GM23338 (cell line): ENCODE results near the gene DCPS. TPM values are rescaled to one million over a fixed set of nuclear protein-coding genes. Genes with fewer than 3 reads are reported as not detected.

Experiments
- ATAC-seq: fragments of 200-7000 bp; cut with Tn5 transposase; 3 replicates; pipeline ENCODE4 v1.9.1; 2020
- DNase-seq: peaks from one replicate; pipeline ENCODE4 v3.0.0-alpha.2; 2015; ENCODE audit warnings: low spot score
- H2AFZ ChIP-seq: fragments of 200-600 bp; sonication (generic); 2 replicates; pipeline ENCODE4 v1.8.0; 2016; ENCODE audit warnings: antibody characterized with exemption, mild to moderate bottlenecking, moderate library complexity
- H3F3A ChIP-seq: fragments of 200-600 bp; sonication (generic); replicated peaks from 2 replicates; pipeline ENCODE4 v1.8.0; 2017; ENCODE audit warnings: antibody characterized with exemption, mixed run types, low read depth
- H3K27ac ChIP-seq: fragments of 200-600 bp; sonication (generic); 2 replicates; pipeline ENCODE4 v1.6.1; 2016; ENCODE audit warnings: low read depth
- H3K27me3 ChIP-seq: fragments of 200-600 bp; sonication (generic); 2 replicates; pipeline ENCODE4 v1.8.0; 2016; ENCODE audit warnings: mild to moderate bottlenecking, mixed run types, moderate library complexity; ENCODE audit not compliant: insufficient read depth
- H3K36me3 ChIP-seq: fragments of 200-600 bp; sonication (generic); 2 replicates; pipeline ENCODE4 v1.8.0; 2016; ENCODE audit warnings: mild to moderate bottlenecking; ENCODE audit not compliant: insufficient read depth
- H3K4me1 ChIP-seq: fragments of 200-600 bp; sonication (generic); 2 replicates; pipeline ENCODE4 v1.8.0; 2016; ENCODE audit warnings: mild to moderate bottlenecking, moderate library complexity; ENCODE audit not compliant: insufficient read depth
- H3K4me2 ChIP-seq: fragments of 200-600 bp; sonication (generic); 2 replicates; pipeline ENCODE4 v1.7.1; 2017; ENCODE audit warnings: mixed run types
- H3K4me3 ChIP-seq: fragments of 200-600 bp; sonication (generic); 2 replicates; pipeline ENCODE4 v1.6.1; 2016; ENCODE audit warnings: mixed run types
- H3K79me2 ChIP-seq: fragments of 200-600 bp; sonication (generic); replicated peaks from 2 replicates; pipeline ENCODE4 v1.8.0; 2017; ENCODE audit warnings: mild to moderate bottlenecking; ENCODE audit not compliant: insufficient read depth
- H3K9me2 ChIP-seq: fragments of 200-600 bp; sonication (generic); 2 replicates; pipeline ENCODE4 v1.8.0; 2017; ENCODE audit not compliant: insufficient read depth
- H4K20me1 ChIP-seq: fragments of 200-600 bp; sonication (generic); replicated peaks from 2 replicates; pipeline ENCODE4 v1.8.0; 2017; ENCODE audit warnings: mild to moderate bottlenecking; ENCODE audit not compliant: insufficient read depth
- H3K27ac Mint-ChIP-seq: 2 replicates; pipeline ENCODE4 v1.8.0; 2020; ENCODE audit warnings: inconsistent platforms, mild to moderate bottlenecking, moderate library complexity, mixed read lengths
- H3K27me3 Mint-ChIP-seq: 3 replicates; pipeline ENCODE4 v1.8.0; 2022; ENCODE audit warnings: low read depth, mild to moderate bottlenecking, moderate library complexity, mixed read lengths, inconsistent platforms; ENCODE audit not compliant: insufficient read depth, poor library complexity
- H3K36me3 Mint-ChIP-seq: 3 replicates; pipeline ENCODE4 v1.8.0; 2021; ENCODE audit warnings: low read depth, mild to moderate bottlenecking, inconsistent platforms, moderate library complexity, mixed read lengths
- H3K4me1 Mint-ChIP-seq: 3 replicates; pipeline ENCODE4 v1.8.0; 2020; ENCODE audit warnings: mild to moderate bottlenecking, inconsistent platforms, mixed read lengths
- H3K4me3 Mint-ChIP-seq: 3 replicates; pipeline ENCODE4 v1.8.0; 2021; ENCODE audit warnings: moderate library complexity, mild to moderate bottlenecking, inconsistent platforms, mixed read lengths
- H3K9me3 Mint-ChIP-seq: 3 replicates; pipeline ENCODE4 v1.8.0; 2020; ENCODE audit warnings: moderate library complexity, mild to moderate bottlenecking, inconsistent platforms, mixed read lengths
- CREB1 ChIP-seq: fragments of 250-450 bp; sonication (Bioruptor Pico); IDR thresholded peaks from 2 replicates; pipeline ENCODE4 v1.5.0; 2020; ENCODE audit warnings: low read depth, mild to moderate bottlenecking, moderate library complexity
- CTCF ChIP-seq, 2 experiments: fragments of 200-600 bp in 1 of 2; sonication (generic) in 1 of 2; conservative IDR thresholded peaks; 2 replicates each; pipeline versions ENCODE4 v1.5.1 to v1.6.1; 2016 to 2017; ENCODE audit warnings: antibody characterized with exemption in 2 of 2, low read depth in 2 of 2, mild to moderate bottlenecking in 2 of 2, moderate library complexity in 1 of 2
- ETS1 ChIP-seq: IDR thresholded peaks from 2 replicates; pipeline ENCODE4 v1.6.1; 2016; ENCODE audit warnings: antibody characterized with exemption
- EZH2 ChIP-seq: fragments of 200-600 bp; sonication (generic); IDR thresholded peaks from one replicate; pipeline ENCODE4 v1.8.0; 2017; ENCODE audit warnings: antibody characterized with exemption, mild to moderate bottlenecking, low read depth; ENCODE audit not compliant: unreplicated experiment
- EZH2phosphoT487 ChIP-seq: fragments of 200-600 bp; sonication (generic); IDR thresholded peaks from one replicate; pipeline ENCODE4 v1.8.1; 2018; ENCODE audit warnings: antibody characterized with exemption; ENCODE audit not compliant: unreplicated experiment
- JUNB ChIP-seq: IDR thresholded peaks from one replicate; pipeline ENCODE4 v1.6.1; 2016; ENCODE audit warnings: antibody characterized with exemption; ENCODE audit not compliant: unreplicated experiment
- NANOG ChIP-seq: IDR thresholded peaks from 2 replicates; pipeline ENCODE4 v1.6.1; 2016; ENCODE audit warnings: antibody characterized with exemption, borderline replicate concordance
- POLR2AphosphoS5 ChIP-seq: IDR thresholded peaks from 2 replicates; pipeline ENCODE4 v1.6.1; 2016; ENCODE audit warnings: antibody characterized with exemption, low read depth
- REST ChIP-seq: IDR thresholded peaks from one replicate; pipeline ENCODE4 v1.6.1; 2018; ENCODE audit warnings: antibody characterized with exemption; ENCODE audit not compliant: unreplicated experiment
- STAT1 ChIP-seq: IDR thresholded peaks from one replicate; pipeline ENCODE4 v1.6.1; 2016; ENCODE audit warnings: antibody characterized with exemption; ENCODE audit not compliant: unreplicated experiment
- ZNF114 ChIP-seq: fragments of 250-450 bp; sonication (Bioruptor Pico); IDR thresholded peaks from 2 replicates; pipeline ENCODE4 v1.5.0; 2020; ENCODE audit warnings: mild to moderate bottlenecking, moderate library complexity
- ZNF331 ChIP-seq: fragments of 250-450 bp; sonication (Bioruptor Pico); IDR thresholded peaks from 2 replicates; pipeline ENCODE4 v1.5.0; 2020; ENCODE audit warnings: low read depth, mild to moderate bottlenecking, moderate library complexity
- ZNF462 ChIP-seq: fragments of 250-450 bp; sonication (Bioruptor Pico); IDR thresholded peaks from 2 replicates; pipeline ENCODE4 v1.5.0; 2020; ENCODE audit warnings: mild to moderate bottlenecking, moderate library complexity
- polyA plus RNA-seq: library from polyadenylated mRNA; unstranded; fragments of >200 nt; fragmentation: Nextera tagmentation; extraction: Ambion mirVana; gene quantifications from 2 replicates; pipeline ENCODE4 v1.2.1, GENCODE V29; 2016
- total RNA-seq: library from RNA; depleted of rRNA; stranded (reverse); fragments of >200 nt; shearing (Covaris generic); gene quantifications from 2 replicates; pipeline ENCODE4 v1.2.3, GENCODE V29; 2014

The DCPS gene
- total and polyA plus RNA-seq, 2 experiments from 2014 or later = 26.8 to 46.4 TPM

GRCh38 chr11:126308271-126308671 lies 4.4 kb downstream of the DCPS start:
- TF ChIP-seq ETS1 (no peak), CTCF (conservative IDR thresholded peaks at IDR 0.05; ENCODE audit: low read depth in 2 of 2) (no peak), EZH2phosphoT487 (no peak), CREB1 (CRISPR knock-in tag) (no peak), POLR2AphosphoS5 (no peak), STAT1 (no peak), ZNF462 (CRISPR knock-in tag) (no peak), JUNB (no peak), EZH2 (no peak), REST (no peak), ZNF331 (CRISPR knock-in tag) (no peak), ZNF114 (CRISPR knock-in tag) (no peak), NANOG (no peak)
- H3K36me3 ChIP-seq = no peaks in the 10 kb centered on the region
- Mint-ChIP-seq H3K36me3 (peaks cover 22% of the 10 kb centered on the region), H3K27me3 (peaks cover 5% of the 10 kb centered on the region), H3K4me1 (peaks cover 12% of the 10 kb centered on the region), H3K4me3 (no peak overlapping the region), H3K27ac (no peak overlapping the region), H3K9me3 (no peaks in the 10 kb centered on the region)
- H3K27ac ChIP-seq = no peak overlapping the region
- H4K20me1 ChIP-seq = no peaks in the 10 kb centered on the region
- no peaks in the 10 kb centered on the region for H3K4me1 ChIP-seq
- H3K9me2 ChIP-seq = no peaks in the 10 kb centered on the region
- H3K4me3 ChIP-seq = no peak overlapping the region
- H3K79me2 ChIP-seq = peaks cover 7% of the 10 kb centered on the region
- DNase-seq (no peak), ATAC-seq (no peak)
- no peaks in the 10 kb centered on the region for H3K27me3 ChIP-seq
- H3K4me2 ChIP-seq = no peak overlapping the region
- no peak overlapping the region for H2AFZ ChIP-seq
- H3F3A ChIP-seq = no peaks in the 10 kb centered on the region
